ENCODE results near the gene CATSPERE. TPM values are rescaled to one million over a fixed set of nuclear protein-coding genes. Genes with fewer than 3 reads are reported as not detected.
"Not testable (repeated sequence)": the region's sequence is repeated elsewhere in the genome, so short reads cannot be mapped to it uniquely, and the experiment has no call there.

CATSPERE gene
- total RNA-seq, 1 experiment from 2014 or later = 1.3 TPM

GRCh38 chr1:244655186-244655585 lies 194.1 kb downstream of the CATSPERE start:
- CTCF ChIA-PET = no interaction called here
- Mint-ChIP-seq H3K4me1 (ENCODE audit: low read depth, unreplicated experiment) (peaks cover 7% of the 10 kb centered on the region), H3K36me3 (ENCODE audit: insufficient read depth, unreplicated experiment) (no peaks in the 10 kb centered on the region), H3K4me3 (ENCODE audit: low read depth, unreplicated experiment) (no peak overlapping the region), H3K27ac (ENCODE audit: unreplicated experiment) (no peak overlapping the region), H3K27me3 (ENCODE audit: unreplicated experiment) (peaks cover 9% of the 10 kb centered on the region), H3K9me3 (ENCODE audit: low read depth, unreplicated experiment) (no peaks in the 10 kb centered on the region)
- TF ChIP-seq CTCF (IDR thresholded peaks at IDR 0.05; ENCODE audit: unreplicated experiment) = no peak
- no peak for DNase-seq
- no TSS peak for BruUV-seq (replicated peaks)
- intact Hi-C loops (cut with micrococcal nuclease; ENCODE audit: unreplicated experiment) = loop anchor here (10.0 kb wide), 1 partner anchor 200 kb away; the partner anchor contains the start of gene ADSS2

- intact Hi-C loops (cut with micrococcal nuclease; ENCODE audit: unreplicated experiment) = loop anchor here (10.0 kb wide), 1 partner anchor 203 kb away; the partner anchor contains the start of gene ADSS2
- H3K27ac Mint-ChIP-seq (ENCODE audit: unreplicated experiment) = no peak overlapping the region
- H3K4me1 Mint-ChIP-seq (ENCODE audit: low read depth, unreplicated experiment) = peaks cover under 1% of the 10 kb centered on the region
- no TSS peak for BruUV-seq (replicated peaks)
- no peaks in the 10 kb centered on the region for H3K9me3 Mint-ChIP-seq (ENCODE audit: low read depth, unreplicated experiment)
- no peak overlapping the region for H3K4me3 Mint-ChIP-seq (ENCODE audit: low read depth, unreplicated experiment)
- DNase-seq = no peak
- CTCF ChIA-PET = no interaction called here
- H3K27me3 Mint-ChIP-seq (ENCODE audit: unreplicated experiment) = no peaks in the 10 kb centered on the region
- TF ChIP-seq CTCF (IDR thresholded peaks at IDR 0.05; ENCODE audit: unreplicated experiment) = no peak
- H3K36me3 Mint-ChIP-seq (ENCODE audit: insufficient read depth, unreplicated experiment) = no peaks in the 10 kb centered on the region
Observed at GRCh38 chr1:244657421-244657820, 196.3 kb downstream of the CATSPERE start.

- intact Hi-C loops (cut with micrococcal nuclease; ENCODE audit: unreplicated experiment) = loop anchor here (10.0 kb wide), 1 partner anchor 205 kb away; the partner anchor contains the start of gene ADSS2
- no peak for DNase-seq
- no peak for TF ChIP-seq CTCF (IDR thresholded peaks at IDR 0.05; ENCODE audit: unreplicated experiment)
- Mint-ChIP-seq H3K4me1 (ENCODE audit: low read depth, unreplicated experiment) (no peaks in the 10 kb centered on the region), H3K4me3 (ENCODE audit: low read depth, unreplicated experiment) (no peak overlapping the region), H3K9me3 (ENCODE audit: low read depth, unreplicated experiment) (no peaks in the 10 kb centered on the region), H3K36me3 (ENCODE audit: insufficient read depth, unreplicated experiment) (no peaks in the 10 kb centered on the region), H3K27me3 (ENCODE audit: unreplicated experiment) (no peaks in the 10 kb centered on the region), H3K27ac (ENCODE audit: unreplicated experiment) (no peak overlapping the region)
- CTCF ChIA-PET = no interaction called here
- no TSS peak for BruUV-seq (replicated peaks)
Observed at GRCh38 chr1:244659694-244660093, 198.6 kb downstream of the CATSPERE start.

- no peaks in the 10 kb centered on the region for H3K4me1 Mint-ChIP-seq (ENCODE audit: low read depth, unreplicated experiment)
- no peaks in the 10 kb centered on the region for H3K36me3 Mint-ChIP-seq (ENCODE audit: insufficient read depth, unreplicated experiment)
- H3K27me3 Mint-ChIP-seq (ENCODE audit: unreplicated experiment) = no peaks in the 10 kb centered on the region
- no peak for DNase-seq
- H3K4me3 Mint-ChIP-seq (ENCODE audit: low read depth, unreplicated experiment) = no peak overlapping the region
- no peak overlapping the region for H3K27ac Mint-ChIP-seq (ENCODE audit: unreplicated experiment)
- CTCF ChIA-PET = no interaction called here
- H3K9me3 Mint-ChIP-seq (ENCODE audit: low read depth, unreplicated experiment) = no peaks in the 10 kb centered on the region
- intact Hi-C loops (cut with micrococcal nuclease; ENCODE audit: unreplicated experiment) = no loop called here
- no TSS peak for BruUV-seq (replicated peaks)
- TF ChIP-seq CTCF (IDR thresholded peaks at IDR 0.05; ENCODE audit: unreplicated experiment) = no peak
Observed at GRCh38 chr1:244660595-244660994, 199.5 kb downstream of the CATSPERE start.

GRCh38 chr1:244661569-244662312 lies 200.7 kb downstream of the CATSPERE start:
- intact Hi-C loops (cut with micrococcal nuclease; ENCODE audit: unreplicated experiment); H3K27ac Mint-ChIP-seq (ENCODE audit: unreplicated experiment); H3K27me3 Mint-ChIP-seq (ENCODE audit: unreplicated experiment); H3K4me3 Mint-ChIP-seq (ENCODE audit: low read depth, unreplicated experiment); DNase-seq; H3K36me3 Mint-ChIP-seq (ENCODE audit: insufficient read depth, unreplicated experiment); H3K9me3 Mint-ChIP-seq (ENCODE audit: low read depth, unreplicated experiment); BruUV-seq (replicated peaks); CTCF ChIA-PET; H3K4me1 Mint-ChIP-seq (ENCODE audit: low read depth, unreplicated experiment): not testable (repeated sequence)

Measured in Calu3 (cell line).